ENCODE results near the gene DYNLT1.
"Not testable (repeated sequence)": the region's sequence is repeated elsewhere in the genome, so short reads cannot be mapped to it uniquely, and the experiment has no call there.

GRCh38 chr6:158606011-158606410 lies 38.5 kb downstream of the DYNLT1 start:
- TF ChIP-seq, protein P1, sequence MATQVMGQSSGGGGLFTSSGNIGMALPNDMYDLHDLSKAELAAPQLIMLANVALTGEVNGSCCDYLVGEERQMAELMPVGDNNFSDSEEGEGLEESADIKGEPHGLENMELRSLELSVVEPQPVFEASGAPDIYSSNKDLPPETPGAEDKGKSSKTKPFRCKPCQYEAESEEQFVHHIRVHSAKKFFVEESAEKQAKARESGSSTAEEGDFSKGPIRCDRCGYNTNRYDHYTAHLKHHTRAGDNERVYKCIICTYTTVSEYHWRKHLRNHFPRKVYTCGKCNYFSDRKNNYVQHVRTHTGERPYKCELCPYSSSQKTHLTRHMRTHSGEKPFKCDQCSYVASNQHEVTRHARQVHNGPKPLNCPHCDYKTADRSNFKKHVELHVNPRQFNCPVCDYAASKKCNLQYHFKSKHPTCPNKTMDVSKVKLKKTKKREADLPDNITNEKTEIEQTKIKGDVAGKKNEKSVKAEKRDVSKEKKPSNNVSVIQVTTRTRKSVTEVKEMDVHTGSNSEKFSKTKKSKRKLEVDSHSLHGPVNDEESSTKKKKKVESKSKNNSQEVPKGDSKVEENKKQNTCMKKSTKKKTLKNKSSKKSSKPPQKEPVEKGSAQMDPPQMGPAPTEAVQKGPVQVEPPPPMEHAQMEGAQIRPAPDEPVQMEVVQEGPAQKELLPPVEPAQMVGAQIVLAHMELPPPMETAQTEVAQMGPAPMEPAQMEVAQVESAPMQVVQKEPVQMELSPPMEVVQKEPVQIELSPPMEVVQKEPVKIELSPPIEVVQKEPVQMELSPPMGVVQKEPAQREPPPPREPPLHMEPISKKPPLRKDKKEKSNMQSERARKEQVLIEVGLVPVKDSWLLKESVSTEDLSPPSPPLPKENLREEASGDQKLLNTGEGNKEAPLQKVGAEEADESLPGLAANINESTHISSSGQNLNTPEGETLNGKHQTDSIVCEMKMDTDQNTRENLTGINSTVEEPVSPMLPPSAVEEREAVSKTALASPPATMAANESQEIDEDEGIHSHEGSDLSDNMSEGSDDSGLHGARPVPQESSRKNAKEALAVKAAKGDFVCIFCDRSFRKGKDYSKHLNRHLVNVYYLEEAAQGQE (IDR thresholded peaks at IDR 0.05; ENCODE audit: unreplicated experiment): not testable (repeated sequence)
- TF ChIP-seq, protein P2, sequence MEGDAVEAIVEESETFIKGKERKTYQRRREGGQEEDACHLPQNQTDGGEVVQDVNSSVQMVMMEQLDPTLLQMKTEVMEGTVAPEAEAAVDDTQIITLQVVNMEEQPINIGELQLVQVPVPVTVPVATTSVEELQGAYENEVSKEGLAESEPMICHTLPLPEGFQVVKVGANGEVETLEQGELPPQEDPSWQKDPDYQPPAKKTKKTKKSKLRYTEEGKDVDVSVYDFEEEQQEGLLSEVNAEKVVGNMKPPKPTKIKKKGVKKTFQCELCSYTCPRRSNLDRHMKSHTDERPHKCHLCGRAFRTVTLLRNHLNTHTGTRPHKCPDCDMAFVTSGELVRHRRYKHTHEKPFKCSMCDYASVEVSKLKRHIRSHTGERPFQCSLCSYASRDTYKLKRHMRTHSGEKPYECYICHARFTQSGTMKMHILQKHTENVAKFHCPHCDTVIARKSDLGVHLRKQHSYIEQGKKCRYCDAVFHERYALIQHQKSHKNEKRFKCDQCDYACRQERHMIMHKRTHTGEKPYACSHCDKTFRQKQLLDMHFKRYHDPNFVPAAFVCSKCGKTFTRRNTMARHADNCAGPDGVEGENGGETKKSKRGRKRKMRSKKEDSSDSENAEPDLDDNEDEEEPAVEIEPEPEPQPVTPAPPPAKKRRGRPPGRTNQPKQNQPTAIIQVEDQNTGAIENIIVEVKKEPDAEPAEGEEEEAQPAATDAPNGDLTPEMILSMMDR (conservative IDR thresholded peaks at IDR 0.05; ENCODE audit: low read depth in 2 of 2): not testable (repeated sequence)

Data from GM23338 (cell line).